B cell (primary cell): Measurements from ENCODE around the gene PALM3. TPM values are rescaled to one million over a fixed set of nuclear protein-coding genes. Genes with fewer than 3 reads are reported as not detected.

Source experiments
- ATAC-seq: fragments of 200-7000 bp; cut with Tn5 transposase; one replicate; pipeline ENCODE4 v1.10.0; 2021; ENCODE audit warnings: low read depth, mild to moderate bottlenecking, moderate number of reproducible peaks, moderate library complexity
- CTCF ChIA-PET: fragments of 350-600 bp; sonication (Branson Sonifier 250); formaldehyde crosslinking; loops from one replicate; lab custom pipeline; 2021; ENCODE audit warnings: antibody characterized with exemption, inconsistent platforms; lab: Charles Lee
- POLR2A ChIA-PET: fragments of 350-600 bp; sonication (Branson Sonifier 250); formaldehyde crosslinking; loops from one replicate; lab custom pipeline; 2021; ENCODE audit warnings: antibody characterized with exemption; lab: Charles Lee
- DNase-seq: peaks from one replicate; pipeline ENCODE4 v3.0.0; 2013
- H2AFZ ChIP-seq: 2 replicates; pipeline ENCODE4 v1.6.1; 2012; ENCODE audit warnings: mild to moderate bottlenecking, low read depth, low read length; ENCODE audit not compliant: insufficient read depth, poor library complexity, severe bottlenecking
- H3K27ac ChIP-seq, 2 donors: 1 replicate in 1 of 2; 2 replicates in 1 of 2; pipeline ENCODE4 v1.5.1; 2012 to 2013; ENCODE audit warnings: low read length in 2 of 2, mild to moderate bottlenecking in 2 of 2, moderate library complexity in 1 of 2
- H3K27me3 ChIP-seq, 4 experiments: fragments of 200-600 bp in 1 of 4; sonication (generic) in 1 of 4; replicated peaks in 1 of 4; 1 replicate in 2 of 4; 2 replicates in 2 of 4; pipeline versions ENCODE4 v1.6.1 to v1.7.0; 2013 to 2016; ENCODE audit warnings: low read length in 3 of 4, mild to moderate bottlenecking in 2 of 4, mixed read lengths in 1 of 4, moderate library complexity in 1 of 4; ENCODE audit not compliant: insufficient read depth in 4 of 4, control insufficient read depth in 3 of 4; ENCODE audit errors: control extremely low read depth in 1 of 4
- H3K36me3 ChIP-seq, 2 experiments: replicated peaks in 1 of 2; 1 replicate in 1 of 2; 2 replicates in 1 of 2; pipeline versions ENCODE4 v1.6.1 to v1.7.1; 2013; ENCODE audit warnings: low read length in 1 of 2; ENCODE audit not compliant: insufficient read depth in 2 of 2, control insufficient read depth in 1 of 2; ENCODE audit errors: control extremely low read depth in 1 of 2, extremely low read depth in 1 of 2
- H3K4me1 ChIP-seq, 2 donors: fragments of 200-600 bp in 1 of 2; sonication (generic) in 1 of 2; 1 replicate in 1 of 2; 2 replicates in 1 of 2; pipeline versions ENCODE4 v1.5.1 to v1.6.1; 2013 to 2017; ENCODE audit warnings: low read length in 2 of 2; ENCODE audit not compliant: control insufficient read depth in 2 of 2, insufficient read depth in 2 of 2
- H3K4me2 ChIP-seq: replicated peaks from 2 replicates; pipeline ENCODE3; 2012; ENCODE audit warnings: mild to moderate bottlenecking, low read depth, low read length; ENCODE audit not compliant: poor library complexity, severe bottlenecking
- H3K4me3 ChIP-seq, 5 experiments: fragments of 200-600 bp in 1 of 5; sonication (generic) in 1 of 5; 1 replicate in 3 of 5; 2 replicates in 2 of 5; pipeline versions ENCODE4 v1.5.1 to v1.7.0; 2011 to 2016; ENCODE audit warnings: low read length in 4 of 5, mild to moderate bottlenecking in 4 of 5, low read depth in 2 of 5, control low read depth in 1 of 5, moderate library complexity in 1 of 5; ENCODE audit not compliant: insufficient read depth in 1 of 5; ENCODE audit errors: control extremely low read depth in 1 of 5, extremely low read depth in 1 of 5
- H3K79me2 ChIP-seq: fragments of 200-600 bp; sonication (generic); one replicate; pipeline ENCODE4 v1.6.0; 2016; ENCODE audit warnings: low read length; ENCODE audit not compliant: control insufficient read depth, insufficient read depth
- H3K9ac ChIP-seq: fragments of 200-600 bp; sonication (generic); 2 replicates; pipeline ENCODE4 v1.6.1; 2017; ENCODE audit warnings: mild to moderate bottlenecking, low read length, moderate library complexity
- H3K9me3 ChIP-seq, 3 donors: one replicate each; pipeline versions ENCODE4 v1.6.1 to v1.7.1; 2013; ENCODE audit warnings: low read length in 2 of 3; ENCODE audit not compliant: control insufficient read depth in 2 of 3, insufficient read depth in 1 of 3; ENCODE audit errors: control extremely low read depth in 1 of 3
- H4K20me1 ChIP-seq: 2 replicates; pipeline ENCODE4 v1.6.0; 2012; ENCODE audit warnings: mild to moderate bottlenecking, low read length; ENCODE audit not compliant: insufficient read depth, control insufficient read depth, poor library complexity, severe bottlenecking
- H3K27ac Mint-ChIP-seq: one replicate; pipeline ENCODE4 v1.8.0; 2021; ENCODE audit warnings: mixed read lengths
- H3K27me3 Mint-ChIP-seq: one replicate; pipeline ENCODE4 v1.8.0; 2021; ENCODE audit warnings: mixed read lengths
- H3K4me1 Mint-ChIP-seq: one replicate; pipeline ENCODE4 v1.8.0; 2021; ENCODE audit warnings: mixed read lengths
- H3K4me3 Mint-ChIP-seq: one replicate; pipeline ENCODE4 v1.8.0; 2021; ENCODE audit warnings: mixed read lengths
- H3K9me3 Mint-ChIP-seq: one replicate; pipeline ENCODE4 v1.8.0; 2022; ENCODE audit warnings: mixed read lengths; ENCODE audit not compliant: insufficient read depth
- CTCF ChIP-seq: fragments of 200-600 bp; IDR thresholded peaks from one replicate; pipeline ENCODE4 v1.8.0; 2022; ENCODE audit warnings: antibody characterized with exemption, mild to moderate bottlenecking
- EZH2 ChIP-seq: IDR thresholded peaks from 2 replicates; pipeline ENCODE4 v1.6.1; 2012; ENCODE audit warnings: borderline replicate concordance, low read depth, mild to moderate bottlenecking, moderate library complexity, low read length; ENCODE audit not compliant: insufficient read depth, poor library complexity, severe bottlenecking
- WGBS: methylation state at CpG from one replicate; pipeline ENCODE4 v1.1.5; 2013; ENCODE audit warnings: missing lambda C conversion rate; ENCODE audit not compliant: insufficient coverage; 5-methylcytosine and 5-hydroxymethylcytosine counted together
- intact Hi-C: fragments of 100-400 bp; cut with micrococcal nuclease; formaldehyde crosslinking; loops from one replicate; pipeline ENCODE4 v1.10.0; 2022
- polyA plus RNA-seq: library from polyadenylated mRNA; depleted of rRNA; stranded (reverse); fragments of >200 nt; gene quantifications from 2 replicates; pipeline ENCODE4 v1.2.3, GENCODE V29; 2012
- total RNA-seq, 2 donors: library from RNA; stranded (reverse); fragments of 120-200 nt in 1 of 2; gene quantifications; 1 replicate in 1 of 2; 2 replicates in 1 of 2; pipeline versions ENCODE4 v1.2.3 to v1.2.4, GENCODE V29; 2013 to 2022

PALM3 gene
- total and polyA plus RNA-seq, 2 donors (not counting 1 experiment from before 2014, with no cell fraction given) = not detected

GRCh38 chr19:14089662-14090508, 28.0 kb upstream of the PALM3 start:
- ATAC-seq (peak; percentile 12), DNase-seq (peak; percentile 75)
- ChIA-PET POLR2A (interaction anchor here (0.5 to 0.6 kb wide), 2 partner anchors 47 to 253 kb away, joined by 7 read pairs; no protein-coding TSS in a partner anchor), CTCF (interaction anchor here (0.7 to 1.8 kb wide), 4 partner anchors 10 to 405 kb away, joined by 3 to 7 read pairs (median 4); partner anchors contain the start of gene ASF1B)
- Histone ChIP-seq H3K4me3 (peak overlapping the region; percentile 17 to 82 (median 59)), H3K27me3 (no peaks in the 10 kb centered on the region), H3K9me3 (peaks cover 2 to 9% (median 8%) of the 10 kb centered on the region in 3 donors), H3K36me3 (no peaks in the 10 kb centered on the region), H3K79me2 (no peaks in the 10 kb centered on the region), H4K20me1 (peaks cover 11% of the 10 kb centered on the region), H3K27ac (no peak overlapping the region), H3K4me1 (peaks cover 11 to 18% of the 10 kb centered on the region in 2 donors), H3K9ac (peak overlapping the region; percentile 56), H2AFZ (peak overlapping the region; percentile 66), H3K4me2 (peak overlapping the region; percentile 85)
- Mint-ChIP-seq H3K27ac (peak overlapping the region; percentile 92), H3K27me3 (no peaks in the 10 kb centered on the region), H3K9me3 (peaks cover 8% of the 10 kb centered on the region), H3K4me3 (peak overlapping the region; percentile 89), H3K4me1 (peaks cover 15% of the 10 kb centered on the region)
- no peak for TF ChIP-seq EZH2
- TF ChIP-seq CTCF = peak; percentile 25
- under 1% methylated on average over 134 of the region's 142 CpGs for WGBS
- intact Hi-C loops = loop anchor here (2.0 to 10.0 kb wide), 2 partner anchors 47 to 815 kb away; partner anchors contain the start of gene ASF1B

- Mint-ChIP-seq H3K27ac (peak overlapping the region; percentile 92), H3K27me3 (no peaks in the 10 kb centered on the region), H3K9me3 (peaks cover 6% of the 10 kb centered on the region), H3K4me3 (peak overlapping the region; percentile 89), H3K4me1 (peaks cover 15% of the 10 kb centered on the region)
- H3K36me3 ChIP-seq = no peaks in the 10 kb centered on the region
- no peak for TF ChIP-seq EZH2
- TF ChIP-seq CTCF = peak; percentile 44
- intact Hi-C loops = no loop called here
- peaks cover 11% of the 10 kb centered on the region for H4K20me1 ChIP-seq
- peaks cover 11 to 18% of the 10 kb centered on the region in 2 donors for H3K4me1 ChIP-seq
- peak overlapping the region; percentile 62 for H2AFZ ChIP-seq
- H3K79me2 ChIP-seq = no peaks in the 10 kb centered on the region
- ChIA-PET CTCF (interaction anchor here (1.8 kb wide), 2 partner anchors 15 to 47 kb away, joined by 6 to 7 read pairs; partner anchors contain the start of gene ASF1B), POLR2A (interaction anchor here (0.6 kb wide), 1 partner anchor 268 kb away, joined by 8 read pairs; no protein-coding TSS in a partner anchor)
- peak overlapping the region in 4 of 5 experiments; percentile 14 to 53 (median 36) for H3K4me3 ChIP-seq
- peaks cover 2 to 9% (median 8%) of the 10 kb centered on the region in 3 donors for H3K9me3 ChIP-seq
- WGBS = 26% methylated on average over 16 of the region's 16 CpGs
- DNase-seq (peak; percentile 67), ATAC-seq (no peak)
- no peak overlapping the region for H3K27ac ChIP-seq
- no peaks in the 10 kb centered on the region for H3K27me3 ChIP-seq
- H3K9ac ChIP-seq = no peak overlapping the region
- peak overlapping the region; percentile 85 for H3K4me2 ChIP-seq
Measured at GRCh38 chr19:14089412-14089661, 27.5 kb upstream of the PALM3 start.
